GM18507 (cell line): ENCODE data around the gene TGM1.

Experiments
- DNase-seq: peaks from one replicate; pipeline ENCODE4 v3.0.0; 2011; ENCODE audit warnings: low read depth; ENCODE audit not compliant: insufficient read length; ENCODE audit errors: extremely low spot score
- FAIRE-seq: peaks from 2 replicates; lab custom pipeline; 2011; peaks lifted over from hg19 to GRCh38; lab: Jason Lieb, UNC

Gene TGM1

DNA sequence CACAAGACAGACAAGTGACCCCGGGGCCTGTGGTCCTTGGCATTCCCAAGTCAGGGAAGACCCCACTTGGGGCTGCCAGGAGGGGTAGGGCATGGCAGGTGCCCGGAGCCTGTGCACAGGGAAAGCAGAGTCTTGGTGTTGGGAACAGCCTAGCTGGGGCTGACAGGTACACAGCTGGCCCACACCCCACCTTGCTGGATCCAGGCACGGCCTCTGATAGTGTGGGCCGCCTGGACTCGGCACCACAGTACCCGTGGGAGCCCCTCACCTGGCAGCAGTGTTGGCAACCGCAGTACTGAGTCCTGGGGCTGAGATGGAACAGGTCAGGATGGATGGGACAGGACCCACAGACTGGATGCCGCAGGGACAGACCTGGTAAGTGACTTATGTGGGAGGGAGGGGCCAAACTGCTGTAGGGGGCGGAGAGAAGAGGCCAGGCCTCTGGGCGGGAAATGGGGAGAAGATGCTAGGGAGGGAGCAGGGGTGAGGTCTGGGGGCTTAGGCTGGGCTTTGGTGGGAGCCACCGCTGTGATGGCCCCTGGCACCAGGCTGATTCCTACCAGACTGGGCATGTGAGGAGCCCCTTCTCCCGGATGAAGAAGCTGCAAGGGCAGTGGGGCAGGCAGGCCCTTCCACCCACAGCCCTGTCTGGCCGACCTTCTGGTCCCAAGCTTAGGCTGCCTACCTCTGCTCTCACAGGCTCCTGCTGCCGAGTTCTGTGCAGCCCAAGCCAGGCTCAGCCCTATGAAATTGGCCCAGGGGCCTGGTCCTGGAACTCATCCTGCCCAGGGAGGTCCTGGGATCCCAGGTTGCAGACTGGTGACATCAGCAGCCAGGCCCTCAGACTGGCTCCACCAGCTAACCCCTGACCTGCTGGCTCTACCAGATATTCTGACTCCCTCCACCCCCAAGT is at the start of gene TGM1:
Gene TGM1 (minus strand): TSS at position 357 of the 913 bp plus-strand sequence. CDS start 825 bp downstream, outside the sequence.
- FAIRE-seq, result no peak

DNA sequence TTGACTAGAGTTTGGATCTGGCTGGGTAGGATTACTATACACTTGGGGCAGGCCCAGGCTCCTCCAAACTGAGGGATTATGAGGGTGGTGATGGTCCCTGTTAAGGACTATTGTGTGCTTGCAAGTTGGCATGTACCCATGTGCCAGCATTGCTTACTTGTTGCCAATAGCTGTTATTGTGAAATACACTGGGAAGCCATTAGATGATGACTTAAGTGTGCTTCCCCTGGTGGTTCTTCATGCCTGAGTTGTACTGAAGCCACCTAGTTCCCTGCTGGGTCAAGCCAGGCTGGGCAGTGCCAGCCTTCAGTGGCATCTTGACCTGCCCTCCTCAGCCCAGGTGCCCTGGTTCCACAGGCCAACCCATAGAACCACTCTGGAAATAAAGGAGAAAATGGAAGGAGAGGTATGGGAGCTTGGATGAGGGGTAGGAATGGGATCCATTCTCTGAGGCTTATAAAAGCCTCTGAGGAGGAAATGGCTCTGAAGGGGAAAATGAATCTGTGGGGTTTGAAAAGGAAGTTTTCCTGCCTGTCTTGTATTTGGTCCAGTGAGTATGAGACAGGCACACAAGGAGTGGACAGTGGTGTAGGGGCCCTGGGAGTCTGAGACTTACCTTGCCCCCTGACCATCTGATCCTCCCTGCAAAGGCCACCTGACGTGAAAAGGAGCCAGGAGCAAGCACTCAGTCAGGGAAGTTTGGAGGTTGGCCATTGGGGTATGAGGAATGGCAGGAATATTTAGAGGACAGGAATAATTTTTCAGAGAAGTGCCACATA is 49.0 kb upstream of the TGM1 start:
- DNase-seq (no peak), FAIRE-seq (no peak)

More for the DNA sequence above, at the start of gene TGM1:
- no peak for DNase-seq

DNA sequence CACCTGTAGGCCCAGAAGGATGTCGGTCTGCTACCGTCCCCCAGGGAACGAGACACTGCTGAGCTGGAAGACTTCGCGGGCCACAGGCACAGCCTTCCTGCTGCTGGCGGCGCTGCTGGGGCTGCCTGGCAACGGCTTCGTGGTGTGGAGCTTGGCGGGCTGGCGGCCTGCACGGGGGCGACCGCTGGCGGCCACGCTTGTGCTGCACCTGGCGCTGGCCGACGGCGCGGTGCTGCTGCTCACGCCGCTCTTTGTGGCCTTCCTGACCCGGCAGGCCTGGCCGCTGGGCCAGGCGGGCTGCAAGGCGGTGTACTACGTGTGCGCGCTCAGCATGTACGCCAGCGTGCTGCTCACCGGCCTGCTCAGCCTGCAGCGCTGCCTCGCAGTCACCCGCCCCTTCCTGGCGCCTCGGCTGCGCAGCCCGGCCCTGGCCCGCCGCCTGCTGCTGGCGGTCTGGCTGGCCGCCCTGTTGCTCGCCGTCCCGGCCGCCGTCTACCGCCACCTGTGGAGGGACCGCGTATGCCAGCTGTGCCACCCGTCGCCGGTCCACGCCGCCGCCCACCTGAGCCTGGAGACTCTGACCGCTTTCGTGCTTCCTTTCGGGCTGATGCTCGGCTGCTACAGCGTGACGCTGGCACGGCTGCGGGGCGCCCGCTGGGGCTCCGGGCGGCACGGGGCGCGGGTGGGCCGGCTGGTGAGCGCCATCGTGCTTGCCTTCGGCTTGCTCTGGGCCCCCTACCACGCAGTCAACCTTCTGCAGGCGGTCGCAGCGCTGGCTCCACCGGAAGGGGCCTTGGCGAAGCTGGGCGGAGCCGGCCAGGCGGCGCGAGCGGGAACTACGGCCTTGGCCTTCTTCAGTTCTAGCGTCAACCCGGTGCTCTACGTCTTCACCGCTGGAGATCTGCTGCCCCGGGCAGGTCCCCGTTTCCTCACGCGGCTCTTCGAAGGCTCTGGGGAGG is 47.9 kb upstream of the TGM1 start, which contains the start of gene LTB4R:
Gene LTB4R (plus strand): TSS at position 857 of the 959 bp plus-strand sequence. CDS start 4,150 bp downstream, outside the sequence.
- DNase-seq, result peak; percentile 35

DNA sequence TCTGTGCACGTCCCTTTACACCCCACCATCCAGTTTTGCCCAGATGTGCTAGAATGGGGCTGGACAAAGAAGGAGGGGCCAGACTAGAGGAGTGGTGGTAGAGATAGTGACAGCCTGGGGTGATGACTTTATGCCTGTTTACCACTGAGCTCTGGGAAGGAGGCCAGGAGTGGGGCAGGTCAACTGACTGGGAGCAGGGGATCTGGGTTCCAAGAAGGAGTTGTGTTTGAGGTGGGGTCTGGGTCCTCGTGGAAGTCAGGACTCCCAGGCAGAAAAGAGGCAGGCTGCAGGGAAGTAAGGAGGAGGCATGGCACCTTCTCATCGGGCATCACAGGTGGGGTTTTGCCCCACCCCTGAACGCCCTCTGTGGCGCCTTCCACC is 47.3 kb upstream of the TGM1 start:
- DNase-seq (no peak), FAIRE-seq (no peak)

More for the DNA sequence above, 47.9 kb upstream of the TGM1 start, which contains the start of gene LTB4R:
- FAIRE-seq, result peak; percentile 68

DNA sequence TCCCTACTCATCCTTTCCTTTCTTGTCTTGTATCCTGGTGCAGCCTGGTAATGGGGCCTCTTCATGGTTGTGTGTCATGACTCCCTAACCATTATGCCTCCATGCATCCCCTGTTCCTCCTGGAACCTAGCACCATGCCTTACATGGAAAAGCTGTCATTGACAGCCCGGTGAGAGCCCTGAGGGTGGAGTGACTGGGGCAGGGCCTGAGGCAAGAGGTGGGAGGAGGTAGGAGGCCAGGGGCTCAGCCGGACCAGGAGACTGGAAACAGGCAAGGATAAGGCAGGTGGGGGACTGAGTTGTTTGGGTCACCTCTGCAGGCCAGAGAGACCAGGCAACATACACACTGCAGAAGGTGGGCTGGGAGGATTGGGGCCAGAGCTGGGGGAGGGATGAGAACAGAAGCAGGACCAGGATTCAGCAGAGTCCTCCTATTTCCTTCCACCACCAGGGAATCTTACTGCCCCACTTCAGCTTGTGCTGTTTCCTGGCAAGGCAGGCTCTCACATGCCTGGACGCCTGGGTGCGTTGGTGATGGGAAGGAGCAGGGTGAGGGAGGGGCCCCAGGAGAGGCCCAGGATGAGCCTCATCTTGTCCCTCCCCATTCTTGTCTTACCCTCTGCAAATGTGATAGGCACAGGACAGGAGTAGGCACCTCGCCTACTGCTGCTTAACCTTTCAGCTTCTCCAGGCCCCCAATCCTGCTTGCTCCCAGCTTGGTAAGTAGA is 46.7 kb upstream of the TGM1 start, which contains the start of gene LTB4R2:
Gene LTB4R2 (plus strand): TSS at position 603 of the 727 bp plus-strand sequence. CDS start 525 bp downstream, outside the sequence.
- no peak for DNase-seq
- no peak for FAIRE-seq

DNA sequence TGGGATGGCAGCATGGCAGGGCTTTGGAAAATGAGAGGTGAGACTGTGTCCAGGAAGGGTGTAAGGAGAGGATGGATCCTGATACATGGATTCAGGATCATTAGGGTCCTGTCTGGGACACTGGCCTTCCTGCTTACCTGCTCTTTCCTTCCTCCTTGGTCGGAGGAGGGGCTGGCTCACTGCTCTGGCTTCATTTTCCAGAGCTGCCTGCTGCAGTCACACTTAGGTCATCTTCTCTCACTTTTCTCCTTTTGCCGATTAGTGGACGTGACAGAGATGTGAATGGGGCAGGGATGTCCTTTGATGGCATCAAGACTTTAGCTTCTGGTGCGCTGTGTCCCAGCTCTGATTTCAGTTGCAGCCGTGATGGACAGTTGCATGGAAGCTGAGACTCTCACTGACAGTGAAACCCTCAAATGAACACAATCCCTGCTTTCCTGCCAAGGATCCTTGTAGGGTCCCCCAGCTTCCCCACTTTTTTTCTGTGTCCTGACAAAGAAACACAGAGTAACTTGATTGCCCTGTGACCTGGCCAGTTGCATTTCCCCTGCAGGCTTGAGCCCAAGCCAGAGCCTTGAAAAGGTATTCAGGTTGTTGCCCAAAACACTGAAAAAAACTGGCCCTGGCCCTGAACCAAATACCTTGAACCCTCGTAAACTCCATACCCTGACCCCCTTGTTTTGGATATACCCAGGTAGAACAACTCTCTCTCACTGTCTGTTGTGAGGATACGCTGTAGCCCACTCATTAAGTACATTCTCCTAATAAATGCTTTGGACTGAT is 45.6 kb upstream of the TGM1 start:
- no peak for DNase-seq
- FAIRE-seq, result no peak

- FAIRE-seq, result peak; percentile 84
- no peak for DNase-seq
Measured at GRCh38 chr14:24307575-24308341, 44.8 kb upstream of the TGM1 start, which contains the start of gene CIDEB. Gene CIDEB (minus strand): TSS chr14:24307977. CDS start chr14:24307858, 119 bp downstream.

GRCh38 chr14:24307156-24307574 is 44.2 kb upstream of the TGM1 start:
- DNase-seq (no peak), FAIRE-seq (no peak)

DNA sequence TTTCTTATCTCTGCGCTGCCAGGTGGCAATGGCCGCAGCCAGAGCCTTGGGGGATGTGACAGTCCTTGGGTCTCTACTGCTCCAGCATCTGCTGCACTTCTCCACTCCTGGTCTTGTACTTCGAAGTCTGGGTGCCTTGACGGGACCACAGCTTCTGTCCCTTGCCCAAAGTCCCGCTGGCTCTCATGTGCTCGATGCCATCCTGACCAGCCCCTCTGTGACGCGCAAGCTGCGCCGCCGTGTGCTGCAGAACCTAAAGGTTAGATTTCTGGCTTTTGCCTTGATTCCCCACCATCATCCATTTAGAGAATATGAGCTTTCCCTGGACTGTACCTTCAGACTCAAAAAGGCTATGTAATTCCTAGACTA is 41.0 kb upstream of the TGM1 start:
- DNase-seq, result no peak
- no peak for FAIRE-seq

- FAIRE-seq (no peak), DNase-seq (no peak)
Measured at GRCh38 chr14:24300326-24300980, 37.5 kb upstream of the TGM1 start.

DNA sequence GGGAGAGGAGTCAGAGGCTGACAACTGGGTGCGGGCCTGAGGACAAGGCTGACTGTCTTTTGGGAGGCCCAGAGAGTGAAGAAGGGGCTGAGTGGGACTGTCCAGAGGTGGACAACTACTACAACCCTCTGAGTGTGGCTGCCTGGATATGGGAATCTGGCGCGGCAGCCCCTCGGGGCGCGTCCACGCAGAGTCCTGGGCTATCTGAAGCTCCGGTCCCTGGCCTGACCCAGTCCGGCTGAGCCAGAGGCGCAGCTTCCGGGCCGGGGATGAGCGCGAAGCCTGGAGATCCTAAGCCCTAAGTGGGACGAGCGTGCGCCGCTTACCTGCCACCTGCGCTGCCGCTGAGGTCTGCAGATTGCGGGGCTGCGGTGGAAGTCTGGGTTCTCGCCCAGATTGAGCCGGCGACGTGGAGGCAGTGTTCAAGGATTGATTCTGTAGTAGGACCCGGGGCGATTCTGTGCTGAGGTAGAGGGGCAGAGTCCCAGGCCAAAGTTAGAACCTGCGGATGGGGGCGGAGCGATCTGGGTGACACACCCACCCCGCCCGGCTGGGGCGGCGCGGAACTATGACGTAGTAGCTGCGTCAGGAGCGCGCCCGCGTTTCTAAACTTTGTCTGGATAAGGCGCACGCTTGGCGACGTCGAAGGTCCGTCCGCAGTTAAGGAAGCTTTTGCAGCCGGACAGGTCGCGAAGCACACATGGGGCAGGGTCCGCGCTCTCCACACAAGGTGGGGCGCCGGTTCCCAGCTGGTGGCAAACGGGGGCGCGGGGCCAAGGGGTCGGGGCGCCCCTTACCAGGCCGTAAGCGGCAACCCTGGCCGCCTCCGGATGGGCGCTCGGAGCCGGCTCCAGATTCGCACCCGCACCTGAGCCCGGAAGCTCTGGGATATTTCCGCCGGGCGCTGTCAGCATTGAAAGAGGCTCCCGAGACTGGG is 36.5 kb upstream of the TGM1 start, which contains the start of the genes DHRS1 and NOP9:
Gene DHRS1 (minus strand): TSS at position 526 of the 937 bp plus-strand sequence. CDS start 674 bp downstream, outside the sequence.
Gene NOP9 (plus strand): TSS at position 596 of the 937 bp plus-strand sequence. CDS start 105 bp downstream, at position 701.
- FAIRE-seq (peak; percentile 94), DNase-seq (peak; percentile 96)

DNA sequence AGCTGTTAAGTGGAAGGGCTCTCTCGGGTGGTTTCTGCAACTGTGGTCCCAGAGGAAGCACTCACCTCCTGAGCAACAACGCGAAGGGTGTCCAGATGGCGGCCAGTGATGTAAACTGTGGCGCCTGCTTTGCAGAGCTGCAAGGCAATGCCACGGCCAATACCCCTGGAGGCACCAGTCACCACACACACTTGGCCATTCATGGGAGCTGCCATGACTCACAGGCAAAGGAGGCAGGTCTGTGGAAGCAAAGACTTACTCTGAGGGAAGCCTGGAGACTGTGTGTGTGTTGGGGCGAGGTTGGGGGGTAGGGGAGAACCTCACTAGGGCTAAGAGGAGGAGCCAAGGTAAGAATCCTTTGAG is 35.9 kb upstream of the TGM1 start:
- FAIRE-seq (no peak), DNase-seq (no peak)

DNA sequence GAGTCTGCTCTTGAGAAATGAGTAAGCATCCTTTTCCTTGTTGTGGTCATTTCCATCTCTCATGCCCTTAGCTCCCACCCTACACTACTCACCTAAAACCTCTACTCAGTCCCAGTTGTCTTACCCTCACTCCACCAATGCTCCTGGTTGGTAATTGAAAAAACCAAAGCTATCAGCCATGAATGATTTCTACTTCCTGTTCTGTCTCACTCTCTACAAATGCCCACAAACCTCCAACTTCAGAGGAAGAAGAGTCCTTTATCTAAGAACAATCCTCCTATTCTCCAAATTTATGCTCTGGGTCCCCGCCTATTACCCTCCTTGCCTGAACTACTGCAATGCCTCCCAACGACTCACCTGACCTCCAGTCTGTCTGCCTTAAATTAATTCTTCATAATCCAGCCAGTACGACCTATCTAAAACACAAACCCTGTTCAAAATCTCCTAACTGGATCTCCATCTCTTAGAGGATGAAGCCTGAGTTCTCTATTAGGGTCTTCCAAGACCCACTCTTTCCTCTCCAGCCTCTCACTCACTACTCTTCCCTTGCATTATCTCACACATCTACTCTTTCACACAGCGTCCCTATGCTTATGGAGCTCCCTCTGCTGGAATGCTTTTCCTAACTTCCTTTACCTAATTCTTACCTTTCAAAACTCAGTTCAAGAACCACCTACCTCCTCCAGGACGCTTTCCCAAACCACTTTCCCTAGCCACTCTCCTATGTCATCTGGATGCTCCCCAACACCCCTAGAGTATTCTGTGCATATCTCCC is 34.4 kb upstream of the TGM1 start:
- no peak for DNase-seq

DNA sequence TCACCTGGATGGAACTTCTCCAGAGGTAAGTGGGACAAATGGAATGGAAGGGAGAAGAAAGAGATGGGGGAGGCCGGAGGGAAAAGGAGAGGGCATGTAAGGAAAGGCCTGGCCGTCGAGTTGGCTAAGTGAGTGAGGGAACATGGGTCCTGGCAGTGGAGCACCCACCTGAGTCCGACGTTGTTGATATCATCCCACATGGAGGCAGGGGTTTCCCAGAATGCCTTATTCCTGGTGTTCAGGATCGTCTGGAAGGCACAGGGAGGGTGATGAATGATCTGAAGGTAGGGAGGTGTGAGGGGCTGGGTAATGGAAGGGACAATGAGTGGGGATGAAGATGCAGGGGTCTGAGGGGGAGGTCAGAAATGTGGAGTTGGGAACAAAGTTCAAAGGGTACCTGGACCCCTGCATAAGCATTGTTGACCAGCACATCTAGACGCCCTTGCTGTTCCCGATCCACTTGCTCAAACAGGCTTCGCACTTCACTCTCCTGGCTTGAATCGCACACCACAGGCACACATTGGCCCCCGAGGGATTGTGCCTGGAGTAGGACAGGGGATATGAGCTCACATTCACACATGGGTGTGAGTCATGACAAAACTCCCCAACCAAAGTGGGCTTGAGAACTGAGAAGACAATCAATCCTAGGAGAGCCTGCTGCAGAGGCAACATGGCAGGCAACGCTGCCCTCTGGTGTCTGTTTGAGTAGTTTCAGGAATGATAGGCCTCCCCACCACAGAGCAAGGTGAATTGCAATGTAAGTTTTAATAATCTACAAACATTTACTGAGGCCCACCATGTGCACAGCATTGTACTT is 33.6 kb upstream of the TGM1 start:
- FAIRE-seq, result peak; percentile 95
- peak; percentile 69 for DNase-seq

More for the DNA sequence above, 34.4 kb upstream of the TGM1 start:
- FAIRE-seq, result no peak
